GM23248 (cell line): ENCODE measurements around the gene COPS2. TPM values are rescaled to one million over a fixed set of nuclear protein-coding genes. Genes with fewer than 3 reads are reported as not detected.
A peak's percentile ranks its signal among the peaks of the same experiment; 100 is the strongest.

Experiments used
- DNase-seq: peaks from one replicate; pipeline ENCODE4 v3.0.0-alpha.2; 2015
- H2AFZ ChIP-seq: fragments of 200-600 bp; sonication (generic); 2 replicates; pipeline ENCODE4 v1.6.1; 2016; ENCODE audit warnings: antibody characterized with exemption
- H3F3A ChIP-seq: fragments of 200-600 bp; sonication (generic); 2 replicates; pipeline ENCODE4 v1.6.1; 2016; ENCODE audit warnings: mild to moderate bottlenecking, antibody characterized with exemption, mixed run types; ENCODE audit not compliant: insufficient read depth
- H3K27ac ChIP-seq: fragments of 200-600 bp; sonication (generic); 2 replicates; pipeline ENCODE4 v1.5.1; 2016; ENCODE audit warnings: mild to moderate bottlenecking
- H3K27me3 ChIP-seq: fragments of 200-600 bp; sonication (generic); replicated peaks from 2 replicates; pipeline ENCODE4 v1.6.1; 2016; ENCODE audit warnings: mild to moderate bottlenecking; ENCODE audit not compliant: insufficient read depth
- H3K36me3 ChIP-seq: fragments of 200-600 bp; sonication (generic); 2 replicates; pipeline ENCODE4 v1.6.1; 2016; ENCODE audit warnings: low read depth, mild to moderate bottlenecking
- H3K4me1 ChIP-seq: fragments of 200-600 bp; sonication (generic); 2 replicates; pipeline ENCODE4 v1.6.1; 2016; ENCODE audit warnings: mild to moderate bottlenecking; ENCODE audit not compliant: insufficient read depth
- H3K4me2 ChIP-seq: fragments of 200-600 bp; sonication (generic); one replicate; pipeline ENCODE4 v1.6.1; 2016; ENCODE audit warnings: mild to moderate bottlenecking; ENCODE audit not compliant: unreplicated experiment
- H3K4me3 ChIP-seq: fragments of 200-600 bp; sonication (generic); 2 replicates; pipeline ENCODE4 v1.5.1; 2016; ENCODE audit warnings: mild to moderate bottlenecking
- H3K79me2 ChIP-seq: fragments of 200-600 bp; sonication (generic); 2 replicates; pipeline ENCODE4 v1.6.1; 2016; ENCODE audit warnings: mild to moderate bottlenecking; ENCODE audit not compliant: insufficient read depth
- H3K9ac ChIP-seq: fragments of 200-600 bp; sonication (generic); 2 replicates; pipeline ENCODE4 v1.6.1; 2016; ENCODE audit warnings: mild to moderate bottlenecking
- H3K9me2 ChIP-seq: fragments of 200-600 bp; sonication (generic); 2 replicates; pipeline ENCODE4 v1.6.1; 2016; ENCODE audit warnings: mixed run types, mild to moderate bottlenecking, moderate library complexity; ENCODE audit not compliant: insufficient read depth
- H3K9me3 ChIP-seq: fragments of 200-600 bp; sonication (generic); one replicate; pipeline ENCODE4 v1.6.1; 2017; ENCODE audit warnings: low read depth
- H4K20me1 ChIP-seq: fragments of 200-600 bp; sonication (generic); 2 replicates; pipeline ENCODE4 v1.6.0; 2016; ENCODE audit not compliant: insufficient read depth
- EZH2 ChIP-seq: fragments of 200-600 bp; sonication (generic); IDR thresholded peaks from 2 replicates; pipeline ENCODE4 v1.6.1; 2018; ENCODE audit warnings: antibody characterized with exemption, mild to moderate bottlenecking; ENCODE audit not compliant: insufficient read depth, poor library complexity, severe bottlenecking
- EZH2phosphoT487 ChIP-seq: fragments of 200-600 bp; sonication (generic); IDR thresholded peaks from 2 replicates; pipeline ENCODE4 v1.6.1; 2018; ENCODE audit warnings: antibody characterized with exemption, moderate library complexity, mild to moderate bottlenecking, low read depth; ENCODE audit not compliant: insufficient read depth
- WGBS, 2 experiments: methylation state at CpG; one replicate each; pipeline ENCODE4 v1.1.6; 2015 to 2017; ENCODE audit warnings: low lambda C conversion rate in 2 of 2, low coverage in 1 of 2; ENCODE audit errors: missing lambda C conversion rate in 2 of 2; 5-methylcytosine and 5-hydroxymethylcytosine counted together
- in situ Hi-C: fragments of 300-500 bp; cut with MboI; formaldehyde crosslinking; loops from 2 replicates; pipeline ENCODE4 v1.15.0; 2020
- polyA plus RNA-seq: library from polyadenylated mRNA; unstranded; fragments of >200 nt; fragmentation: Nextera tagmentation; extraction: Ambion mirVana; gene quantifications from 2 replicates; pipeline ENCODE4 v1.2.1, GENCODE V29; 2016
- total RNA-seq: library from RNA; depleted of rRNA; stranded (reverse); fragments of >200 nt; shearing (Covaris generic); gene quantifications from 2 replicates; pipeline ENCODE4 v1.2.3, GENCODE V29; 2014

The COPS2 gene
- total and polyA plus RNA-seq, 2 experiments from 2014 or later = 58.0 to 60.1 TPM

DNA sequence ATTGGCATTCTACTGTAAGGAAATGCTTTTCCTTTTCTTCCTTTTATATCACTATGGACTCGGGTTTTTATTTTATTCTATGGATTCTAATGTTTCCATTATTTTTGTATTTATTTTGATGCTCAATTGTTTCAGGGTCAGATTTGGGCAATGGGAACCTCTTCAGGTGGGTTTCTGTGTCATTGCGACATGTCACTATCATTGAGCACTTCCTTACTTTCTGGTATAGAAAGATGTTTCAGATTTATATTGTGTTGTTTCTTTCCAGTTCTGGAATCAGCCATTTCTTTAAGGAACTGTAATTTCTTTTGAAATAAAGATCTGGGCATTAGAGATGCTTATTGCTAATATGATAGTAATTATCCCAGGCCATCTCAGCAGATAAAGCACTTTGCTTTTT is 36.5 kb upstream of the COPS2 start:
- Histone ChIP-seq H2AFZ (no peak overlapping the region), H3K4me3 (no peak overlapping the region), H3K9me2 (no peaks in the 10 kb centered on the region), H3F3A (peaks cover 5% of the 10 kb centered on the region; the same call in 1 of the 2 replicates), H3K36me3 (no peaks in the 10 kb centered on the region), H3K9me3 (no peaks in the 10 kb centered on the region), H3K4me1 (peaks cover 15% of the 10 kb centered on the region), H3K27ac (no peak overlapping the region), H3K79me2 (peaks cover 99% of the 10 kb centered on the region), H3K27me3 (no peaks in the 10 kb centered on the region), H3K4me2 (no peak overlapping the region), H3K9ac (no peak overlapping the region), H4K20me1 (no peaks in the 10 kb centered on the region)
- no peak for DNase-seq
- 92 to 96% methylated on average over 2 of the region's 2 CpGs for WGBS, 2 experiments
- in situ Hi-C loops = no loop called here
- no peak for TF ChIP-seq EZH2
- TF ChIP-seq EZH2phosphoT487 = no peak

DNA sequence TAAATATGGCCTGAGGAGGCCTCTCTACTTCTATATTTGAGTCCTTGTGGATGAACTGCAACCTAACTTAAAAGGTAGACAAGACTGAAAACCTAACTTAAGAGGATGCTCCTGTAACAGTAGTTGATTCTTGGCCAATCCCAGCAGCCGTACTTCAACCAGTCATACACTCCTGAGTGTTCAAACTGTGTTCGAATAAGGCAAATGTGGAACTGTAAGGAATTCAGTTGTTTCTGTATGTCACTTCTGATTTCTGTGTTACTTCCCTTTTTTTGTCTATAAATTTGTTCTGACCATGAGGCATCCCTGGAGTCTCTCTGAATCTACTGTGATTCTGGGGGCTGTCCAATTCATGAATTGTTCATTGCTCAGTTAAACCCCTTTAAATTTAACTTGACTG is 35.2 kb upstream of the COPS2 start:
- DNase-seq = no peak
- TF ChIP-seq EZH2phosphoT487 (no peak), EZH2 (no peak)
- no peak overlapping the region for H3K27ac ChIP-seq
- whole genome bisulfite sequencing, 2 experiments = 88 to 90% methylated on average over 2 of the region's 2 CpGs
- peaks cover 15% of the 10 kb centered on the region for H3K4me1 ChIP-seq
- no peaks in the 10 kb centered on the region for H3K36me3 ChIP-seq
- H3K4me2 ChIP-seq = no peak overlapping the region
- H3K27me3 ChIP-seq = no peaks in the 10 kb centered on the region
- peaks cover 99% of the 10 kb centered on the region for H3K79me2 ChIP-seq
- H3K9me2 ChIP-seq = no peaks in the 10 kb centered on the region
- no peak overlapping the region for H3K9ac ChIP-seq
- H4K20me1 ChIP-seq = no peaks in the 10 kb centered on the region
- H2AFZ ChIP-seq = no peak overlapping the region
- H3K4me3 ChIP-seq = no peak overlapping the region
- H3F3A ChIP-seq = peaks cover 5% of the 10 kb centered on the region; the same call in 1 of the 2 replicates
- in situ Hi-C loops = no loop called here
- no peaks in the 10 kb centered on the region for H3K9me3 ChIP-seq

DNA sequence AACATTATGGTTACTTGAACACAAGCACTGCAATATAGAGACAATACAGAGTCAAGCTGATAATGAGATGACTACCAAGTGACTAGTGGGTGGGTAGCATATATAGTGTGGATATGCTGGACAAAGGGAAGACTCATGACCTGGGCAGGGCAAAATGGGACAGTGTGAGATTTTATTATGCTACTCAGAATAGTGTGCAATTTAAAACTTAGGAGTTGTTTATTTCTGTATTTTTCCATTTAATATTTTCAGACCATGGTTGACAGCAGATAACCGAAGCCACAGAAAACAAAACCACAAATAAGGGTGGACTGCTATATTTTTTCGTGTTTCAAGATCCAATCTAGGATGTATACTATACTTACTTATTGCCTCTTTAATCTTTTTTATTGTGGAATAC is 34.2 kb upstream of the COPS2 start:
- Histone ChIP-seq H3K9me3 (no peaks in the 10 kb centered on the region), H3F3A (peaks cover 5% of the 10 kb centered on the region; the same call in 1 of the 2 replicates), H3K27ac (no peak overlapping the region), H3K9me2 (no peaks in the 10 kb centered on the region), H3K79me2 (peaks cover 99% of the 10 kb centered on the region), H3K27me3 (no peaks in the 10 kb centered on the region), H2AFZ (no peak overlapping the region), H3K9ac (no peak overlapping the region), H3K4me3 (no peak overlapping the region), H3K4me1 (peaks cover 15% of the 10 kb centered on the region), H3K4me2 (no peak overlapping the region), H3K36me3 (no peaks in the 10 kb centered on the region), H4K20me1 (no peaks in the 10 kb centered on the region)
- 97% methylated on average over 2 of the region's 2 CpGs for WGBS, 2 experiments
- in situ Hi-C loops = no loop called here
- DNase-seq = peak; percentile 33
- TF ChIP-seq EZH2phosphoT487 (no peak), EZH2 (no peak)

DNA sequence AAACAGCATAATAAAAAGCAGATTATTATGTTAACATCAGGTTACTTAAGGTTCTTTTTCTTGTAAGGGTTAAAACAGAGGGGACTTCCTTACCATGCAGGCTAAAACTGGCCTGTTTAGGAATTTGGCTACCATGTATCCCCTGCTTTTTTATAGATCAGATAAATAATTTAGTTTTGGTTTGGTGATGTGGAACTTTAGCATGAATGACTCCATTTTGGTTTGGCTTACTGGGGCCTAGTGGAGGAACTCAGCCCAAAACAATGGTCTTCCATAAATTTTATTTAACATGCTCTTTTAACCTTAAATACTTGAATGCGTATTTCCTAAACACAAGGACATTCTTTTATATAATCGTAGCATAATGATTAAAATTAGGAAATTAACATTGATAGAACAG is 33.5 kb upstream of the COPS2 start:
- no peak overlapping the region for H3K4me3 ChIP-seq
- 98 to 100% methylated on average over 2 of the region's 2 CpGs for WGBS, 2 experiments
- H3F3A ChIP-seq = peaks cover 5% of the 10 kb centered on the region; the same call in 1 of the 2 replicates
- no peaks in the 10 kb centered on the region for H4K20me1 ChIP-seq
- no peaks in the 10 kb centered on the region for H3K9me2 ChIP-seq
- in situ Hi-C loops = no loop called here
- no peaks in the 10 kb centered on the region for H3K27me3 ChIP-seq
- H3K36me3 ChIP-seq = no peaks in the 10 kb centered on the region
- no peak overlapping the region for H3K27ac ChIP-seq
- no peak for DNase-seq
- H3K9me3 ChIP-seq = no peaks in the 10 kb centered on the region
- no peak overlapping the region for H3K9ac ChIP-seq
- H3K79me2 ChIP-seq = peaks cover 99% of the 10 kb centered on the region
- no peak for TF ChIP-seq EZH2phosphoT487
- TF ChIP-seq EZH2 = no peak
- H2AFZ ChIP-seq = no peak overlapping the region
- H3K4me1 ChIP-seq = peaks cover 15% of the 10 kb centered on the region
- H3K4me2 ChIP-seq = no peak overlapping the region
